SK-N-SH treated with all-trans-retinoic acid at 6 μM for 48 hours (cell line): Measurements from ENCODE around the gene HEATR1.

ENCODE experiments used
- ATAC-seq: fragments of 200-7000 bp; cut with Tn5 transposase; 3 replicates; pipeline ENCODE4 v1.9.1; 2020; ENCODE audit warnings: mild to moderate bottlenecking, moderate library complexity
- CREB5 ChIP-seq: fragments of 250-450 bp; sonication (Bioruptor Pico); IDR thresholded peaks from 2 replicates; pipeline ENCODE4 v1.5.1; 2020; ENCODE audit warnings: low read depth, mild to moderate bottlenecking, moderate library complexity
- CSDC2 ChIP-seq: fragments of 250-450 bp; sonication (Bioruptor Pico); IDR thresholded peaks from 2 replicates; pipeline ENCODE4 v1.5.0; 2020; ENCODE audit warnings: mild to moderate bottlenecking, moderate library complexity
- PATZ1 ChIP-seq: fragments of 250-450 bp; sonication (Bioruptor Pico); IDR thresholded peaks from 2 replicates; pipeline ENCODE4 v1.8.0; 2020; ENCODE audit warnings: mild to moderate bottlenecking, moderate library complexity, borderline replicate concordance
- TCF4 ChIP-seq: fragments of 250-450 bp; sonication (Bioruptor Pico); IDR thresholded peaks from 2 replicates; pipeline ENCODE4 v1.8.0; 2021; ENCODE audit warnings: mild to moderate bottlenecking, moderate library complexity, borderline replicate concordance
- ZNF70 ChIP-seq: fragments of 450-650 bp; formaldehyde crosslinking; IDR thresholded peaks from 2 replicates; pipeline ENCODE4 v1.5.0; 2020; ENCODE audit warnings: mild to moderate bottlenecking, moderate library complexity

HEATR1 gene

GRCh38 chr1:236502579-236502971 is 101.7 kb downstream of the HEATR1 start (continued):
- no peak for TF ChIP-seq TCF4 (CRISPR knock-in tag)

GRCh38 chr1:236501093-236501492 is 103.2 kb downstream of the HEATR1 start:
- TF ChIP-seq PATZ1 (CRISPR knock-in tag) (no peak), CSDC2 (CRISPR knock-in tag) (no peak), CREB5 (CRISPR knock-in tag) (no peak), ZNF70 (no peak)
- ATAC-seq, result no peak
